Thyroid gland (tissue), 4 donors: Measurements from ENCODE around the gene TNN. TPM values are rescaled to one million over a fixed set of nuclear protein-coding genes. Genes with fewer than 3 reads are reported as not detected.

ENCODE experiments used
- DNase-seq, 2 donors: peaks; one replicate each; pipeline ENCODE4 v3.0.0-alpha.2; 2019
- H3K27ac ChIP-seq, 3 donors: fragments of 200-600 bp; sonication (generic); 1 replicate in 2 of 3; 2 replicates in 1 of 3; pipeline ENCODE4 v1.5.1; 2016 to 2019; ENCODE audit warnings: mild to moderate bottlenecking in 1 of 3, moderate library complexity in 1 of 3
- H3K27me3 ChIP-seq: fragments of 200-600 bp; sonication (generic); one replicate; pipeline ENCODE4 v1.5.1; 2019
- H3K36me3 ChIP-seq, 2 donors: fragments of 200-600 bp; sonication (generic); one replicate each; pipeline ENCODE4 v1.5.1; 2016 to 2019
- H3K4me1 ChIP-seq, 2 donors: fragments of 200-600 bp; sonication (generic); one replicate each; pipeline ENCODE4 v1.5.1; 2017 to 2019
- H3K4me3 ChIP-seq, 3 donors: fragments of 200-600 bp; sonication (generic); replicated peaks in 1 of 3; 1 replicate in 2 of 3; 2 replicates in 1 of 3; pipeline ENCODE4 v1.5.1; 2016; ENCODE audit warnings: mild to moderate bottlenecking in 1 of 3
- H3K9me3 ChIP-seq: fragments of 200-600 bp; sonication (generic); one replicate; pipeline ENCODE4 v1.5.1; 2017
- POLR2A ChIP-seq, 2 donors: fragments of 450-650 bp; IDR thresholded peaks; one replicate each; pipeline ENCODE4 v1.6.1; 2017; ENCODE audit warnings: antibody characterized with exemption in 2 of 2, mild to moderate bottlenecking in 2 of 2, moderate library complexity in 1 of 2
- WGBS, 2 donors: methylation state at CpG; one replicate each; pipeline ENCODE4 v1.1.5; 2017; 5-methylcytosine and 5-hydroxymethylcytosine counted together
- intact Hi-C: fragments of 100-400 bp; cut with DNase I; formaldehyde crosslinking; loops from one replicate; pipeline ENCODE4 v1.15.1; 2023
- total RNA-seq, 4 donors: library from RNA; depleted of rRNA; stranded (reverse); fragments of >200 nt; gene quantifications; one replicate each; pipeline ENCODE4 v1.2.3, GENCODE V29; 2016
- TF ChIP-seq, protein P1 (sequence below), 6 experiments: fragments of 200-600 bp in 3 of 6; fragments of 450-650 bp in 3 of 6; sonication (generic) in 3 of 6; IDR thresholded peaks; one replicate each; pipeline ENCODE4 v1.5.1; 2016 to 2019; ENCODE audit warnings: antibody characterized with exemption in 6 of 6, mild to moderate bottlenecking in 2 of 6, inconsistent platforms in 1 of 6, moderate library complexity in 1 of 6

TNN gene
- total RNA-seq, 4 donors from 2014 or later, result 0.27 to 1.3 (median 0.44) TPM

DNA sequence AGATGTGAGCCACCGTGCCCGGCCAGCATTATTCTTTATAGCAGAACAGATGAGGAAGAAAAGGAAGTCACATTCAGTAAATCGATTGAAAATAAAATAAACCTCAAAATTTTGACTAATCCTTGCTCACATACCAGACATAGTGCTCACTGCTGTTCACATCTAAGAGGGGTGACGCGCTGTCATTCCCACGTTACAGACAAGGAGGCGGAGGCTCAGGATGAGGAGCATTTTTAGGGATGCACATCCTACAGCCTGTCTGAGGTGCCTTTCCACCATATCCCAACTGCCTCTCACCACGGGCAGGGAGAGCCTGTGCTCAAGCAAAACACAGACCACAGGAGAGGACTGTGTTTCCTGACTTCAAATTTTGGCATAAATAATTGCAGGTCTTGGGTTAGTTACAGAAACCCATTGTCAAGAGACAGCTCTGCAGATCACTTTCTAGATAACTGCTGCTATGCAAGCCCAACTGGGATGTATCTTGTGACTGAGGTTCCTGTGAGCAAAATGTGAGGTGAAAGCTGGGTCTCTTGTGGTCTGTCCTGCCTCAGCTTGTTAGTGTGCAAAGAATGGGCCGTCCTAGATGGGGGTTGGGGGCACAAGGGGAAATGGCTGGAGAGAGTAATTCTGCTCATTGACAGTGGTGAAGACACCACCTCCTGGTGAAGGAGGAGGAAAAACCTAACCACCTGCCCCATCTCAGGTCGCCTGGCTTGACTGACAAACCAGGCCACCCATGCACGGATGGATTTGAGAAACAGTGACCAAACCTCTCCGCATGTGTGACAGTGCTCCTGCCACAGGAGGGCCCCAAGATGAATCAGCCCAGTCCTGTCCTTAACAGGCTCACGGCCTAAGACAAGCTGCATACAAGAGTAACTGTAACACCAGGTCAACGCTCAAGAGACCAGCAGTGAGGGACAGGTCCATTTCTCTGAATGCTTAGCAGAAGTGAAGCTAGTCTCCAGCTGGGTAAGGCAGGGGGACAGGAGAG, 8.2 kb downstream of the TNN start:
- intact Hi-C loops, result no loop called here
- Histone ChIP-seq H3K27ac (no peak overlapping the region), H3K36me3 (no peaks in the 10 kb centered on the region), H3K4me1 (no peaks in the 10 kb centered on the region), H3K27me3 (no peaks in the 10 kb centered on the region), H3K4me3 (no peak overlapping the region), H3K9me3 (no peaks in the 10 kb centered on the region)
- no peak for DNase-seq
- WGBS, 2 donors, result 79 to 80% methylated on average over 13 to 14 of the region's 14 CpGs
- TF ChIP-seq, protein P1, sequence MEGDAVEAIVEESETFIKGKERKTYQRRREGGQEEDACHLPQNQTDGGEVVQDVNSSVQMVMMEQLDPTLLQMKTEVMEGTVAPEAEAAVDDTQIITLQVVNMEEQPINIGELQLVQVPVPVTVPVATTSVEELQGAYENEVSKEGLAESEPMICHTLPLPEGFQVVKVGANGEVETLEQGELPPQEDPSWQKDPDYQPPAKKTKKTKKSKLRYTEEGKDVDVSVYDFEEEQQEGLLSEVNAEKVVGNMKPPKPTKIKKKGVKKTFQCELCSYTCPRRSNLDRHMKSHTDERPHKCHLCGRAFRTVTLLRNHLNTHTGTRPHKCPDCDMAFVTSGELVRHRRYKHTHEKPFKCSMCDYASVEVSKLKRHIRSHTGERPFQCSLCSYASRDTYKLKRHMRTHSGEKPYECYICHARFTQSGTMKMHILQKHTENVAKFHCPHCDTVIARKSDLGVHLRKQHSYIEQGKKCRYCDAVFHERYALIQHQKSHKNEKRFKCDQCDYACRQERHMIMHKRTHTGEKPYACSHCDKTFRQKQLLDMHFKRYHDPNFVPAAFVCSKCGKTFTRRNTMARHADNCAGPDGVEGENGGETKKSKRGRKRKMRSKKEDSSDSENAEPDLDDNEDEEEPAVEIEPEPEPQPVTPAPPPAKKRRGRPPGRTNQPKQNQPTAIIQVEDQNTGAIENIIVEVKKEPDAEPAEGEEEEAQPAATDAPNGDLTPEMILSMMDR (IDR thresholded peaks at IDR 0.05), result no peak
- no peak for TF ChIP-seq POLR2A (IDR thresholded peaks at IDR 0.05)

DNA sequence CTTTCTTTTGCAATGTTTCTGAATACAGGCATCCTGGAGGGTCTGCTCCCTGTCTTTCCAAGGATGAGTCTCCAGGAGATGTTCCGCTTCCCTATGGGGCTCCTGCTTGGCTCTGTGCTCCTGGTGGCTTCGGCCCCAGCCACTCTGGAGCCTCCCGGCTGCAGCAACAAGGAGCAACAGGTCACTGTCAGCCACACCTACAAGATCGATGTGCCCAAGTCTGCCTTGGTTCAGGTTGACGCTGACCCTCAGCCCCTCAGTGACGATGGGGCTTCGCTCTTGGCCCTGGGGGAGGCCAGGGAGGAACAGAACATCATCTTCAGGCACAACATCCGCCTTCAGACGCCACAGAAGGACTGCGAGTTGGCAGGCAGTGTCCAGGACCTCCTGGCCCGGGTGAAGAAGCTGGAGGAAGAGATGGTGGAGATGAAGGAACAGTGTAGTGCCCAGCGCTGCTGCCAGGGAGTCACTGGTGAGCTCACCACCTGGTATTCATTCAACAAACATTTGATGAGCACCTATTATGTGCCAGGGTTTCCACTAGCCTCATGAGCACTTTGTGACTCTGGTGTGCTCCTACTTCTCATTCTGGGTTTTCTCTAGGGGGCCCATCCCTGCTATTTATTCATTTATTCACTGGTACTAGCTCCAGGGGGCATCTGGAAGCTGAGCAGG, 9.9 kb downstream of the TNN start:
- no peaks in the 10 kb centered on the region for H3K36me3 ChIP-seq
- H3K9me3 ChIP-seq, result no peaks in the 10 kb centered on the region
- intact Hi-C loops, result no loop called here
- H3K4me1 ChIP-seq, result no peaks in the 10 kb centered on the region
- no peak for DNase-seq
- 85 to 87% methylated on average over 12 of the region's 12 CpGs for WGBS, 2 donors
- H3K4me3 ChIP-seq, result no peak overlapping the region
- no peaks in the 10 kb centered on the region for H3K27me3 ChIP-seq
- no peak overlapping the region for H3K27ac ChIP-seq
- TF ChIP-seq POLR2A (IDR thresholded peaks at IDR 0.05), result no peak
- TF ChIP-seq, protein P1 (IDR thresholded peaks at IDR 0.05), result no peak

DNA sequence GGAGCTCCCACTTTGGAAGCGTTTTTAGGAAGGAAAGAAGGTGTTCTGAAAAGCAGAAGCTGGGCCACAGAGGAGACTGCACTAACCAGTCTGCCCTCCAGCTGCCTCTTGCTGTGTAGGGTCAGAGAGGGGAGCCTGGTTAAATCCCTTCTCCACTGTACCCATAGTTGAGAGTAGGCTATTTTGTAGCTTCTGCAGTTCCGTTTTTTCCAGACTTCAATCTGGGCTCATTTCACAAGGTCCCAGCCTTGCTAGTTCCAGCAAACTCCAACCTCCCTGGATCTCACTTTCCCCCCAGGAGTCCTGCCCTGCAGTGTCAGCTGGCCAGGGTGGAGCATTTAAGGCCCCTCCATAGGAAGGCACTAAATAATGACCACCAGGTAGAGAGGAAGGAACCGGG, 11.0 kb downstream of the TNN start:
- no peak for DNase-seq
- H3K9me3 ChIP-seq, result no peaks in the 10 kb centered on the region
- TF ChIP-seq POLR2A (IDR thresholded peaks at IDR 0.05), result no peak
- TF ChIP-seq, protein P1 (IDR thresholded peaks at IDR 0.05), result no peak
- no peak overlapping the region for H3K27ac ChIP-seq
- no peak overlapping the region for H3K4me3 ChIP-seq
- no peaks in the 10 kb centered on the region for H3K27me3 ChIP-seq
- H3K4me1 ChIP-seq, result no peaks in the 10 kb centered on the region
- H3K36me3 ChIP-seq, result no peaks in the 10 kb centered on the region
- 76 to 94% methylated on average over 3 of the region's 3 CpGs for WGBS, 2 donors
- intact Hi-C loops, result no loop called here

DNA sequence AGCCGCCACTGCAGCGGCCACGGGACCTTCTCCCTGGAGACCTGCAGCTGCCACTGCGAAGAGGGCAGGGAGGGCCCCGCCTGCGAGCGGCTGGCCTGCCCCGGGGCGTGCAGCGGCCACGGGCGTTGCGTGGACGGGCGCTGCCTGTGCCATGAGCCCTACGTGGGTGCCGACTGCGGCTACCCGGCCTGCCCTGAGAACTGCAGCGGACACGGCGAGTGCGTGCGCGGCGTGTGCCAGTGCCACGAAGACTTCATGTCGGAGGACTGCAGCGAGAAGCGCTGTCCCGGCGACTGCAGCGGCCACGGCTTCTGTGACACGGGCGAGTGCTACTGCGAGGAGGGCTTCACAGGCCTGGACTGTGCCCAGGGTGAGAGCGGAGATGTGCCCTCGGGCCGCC, 11.7 kb downstream of the TNN start:
- H3K36me3 ChIP-seq, result no peaks in the 10 kb centered on the region
- no peak for DNase-seq
- no peaks in the 10 kb centered on the region for H3K4me1 ChIP-seq
- intact Hi-C loops, result no loop called here
- no peaks in the 10 kb centered on the region for H3K27me3 ChIP-seq
- no peak overlapping the region for H3K4me3 ChIP-seq
- TF ChIP-seq, protein P1 (IDR thresholded peaks at IDR 0.05), result no peak
- TF ChIP-seq POLR2A (IDR thresholded peaks at IDR 0.05), result no peak
- no peak overlapping the region for H3K27ac ChIP-seq
- WGBS, 2 donors, result 96 to 99% methylated on average over 13 to 40 of the region's 40 CpGs
- H3K9me3 ChIP-seq, result no peaks in the 10 kb centered on the region

DNA sequence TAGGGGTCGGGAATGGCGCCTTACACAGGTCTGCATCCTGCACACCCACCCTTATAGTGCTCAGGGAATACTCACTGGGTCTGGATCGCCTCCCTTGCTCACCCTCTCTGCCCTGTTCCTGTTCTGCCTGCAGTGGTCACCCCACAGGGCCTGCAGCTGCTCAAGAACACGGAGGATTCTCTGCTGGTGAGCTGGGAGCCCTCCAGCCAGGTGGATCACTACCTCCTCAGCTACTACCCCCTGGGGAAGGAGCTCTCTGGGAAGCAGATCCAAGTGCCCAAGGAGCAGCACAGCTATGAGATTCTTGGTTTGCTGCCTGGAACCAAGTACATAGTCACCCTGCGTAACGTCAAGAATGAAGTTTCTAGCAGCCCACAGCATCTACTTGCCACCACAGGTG, 12.4 kb downstream of the TNN start:
- Histone ChIP-seq H3K4me1 (no peaks in the 10 kb centered on the region), H3K9me3 (no peaks in the 10 kb centered on the region), H3K36me3 (no peaks in the 10 kb centered on the region), H3K4me3 (no peak overlapping the region), H3K27ac (no peak overlapping the region), H3K27me3 (no peaks in the 10 kb centered on the region)
- 83 to 86% methylated on average over 4 to 6 of the region's 6 CpGs for WGBS, 2 donors
- intact Hi-C loops, result no loop called here
- TF ChIP-seq POLR2A (IDR thresholded peaks at IDR 0.05), result no peak
- TF ChIP-seq, protein P1 (IDR thresholded peaks at IDR 0.05), result no peak
- no peak for DNase-seq
